Progenitor cell of endocrine pancreas (in vitro differentiated cells): ENCODE data around the gene UBE3C. TPM values are rescaled to one million over a fixed set of nuclear protein-coding genes. Genes with fewer than 3 reads are reported as not detected.

Experiments
- DNase-seq: peaks from one replicate; pipeline ENCODE4 v3.0.0; 2021; ENCODE audit warnings: low spot score; ENCODE audit not compliant: unreplicated experiment
- H3K27ac Mint-ChIP-seq: 2 replicates; pipeline ENCODE4 v1.8.0; 2021; ENCODE audit warnings: mild to moderate bottlenecking, moderate library complexity, mixed read lengths
- H3K27me3 Mint-ChIP-seq: 2 replicates; pipeline ENCODE4 v1.8.0; 2021; ENCODE audit warnings: mixed read lengths
- H3K36me3 Mint-ChIP-seq: 2 replicates; pipeline ENCODE4 v1.8.0; 2022; ENCODE audit warnings: mixed read lengths; ENCODE audit not compliant: insufficient read depth
- H3K4me1 Mint-ChIP-seq: 2 replicates; pipeline ENCODE4 v1.8.0; 2021; ENCODE audit warnings: low read depth, mixed read lengths
- H3K4me3 Mint-ChIP-seq: 2 replicates; pipeline ENCODE4 v1.8.0; 2021; ENCODE audit warnings: low read depth, mild to moderate bottlenecking, moderate library complexity, mixed read lengths
- H3K9me3 Mint-ChIP-seq: 2 replicates; pipeline ENCODE4 v1.8.0; 2021; ENCODE audit warnings: low read depth, mixed read lengths
- CTCF ChIP-seq: fragments of 200-600 bp; sonication (generic); IDR thresholded peaks from one replicate; pipeline ENCODE4 v1.5.0; 2021; ENCODE audit warnings: antibody characterized with exemption, mild to moderate bottlenecking; ENCODE audit not compliant: unreplicated experiment
- total RNA-seq: library from RNA; stranded (reverse); gene quantifications from 2 replicates; pipeline ENCODE4 v1.2.1, GENCODE V29; 2021

UBE3C gene
- total RNA-seq, 1 donor from 2014 or later = 62.5 TPM

- H3K4me1 Mint-ChIP-seq = no peaks in the 10 kb centered on the region
- no peak for DNase-seq
- no peak overlapping the region for H3K4me3 Mint-ChIP-seq
- no peak overlapping the region for H3K27ac Mint-ChIP-seq
- H3K9me3 Mint-ChIP-seq = no peaks in the 10 kb centered on the region
- TF ChIP-seq CTCF = no peak
- no peaks in the 10 kb centered on the region for H3K36me3 Mint-ChIP-seq
- no peaks in the 10 kb centered on the region for H3K27me3 Mint-ChIP-seq
These were observed 140.3 kb downstream of the UBE3C start for GRCh38 chr7:157278791-157279724.

DNA sequence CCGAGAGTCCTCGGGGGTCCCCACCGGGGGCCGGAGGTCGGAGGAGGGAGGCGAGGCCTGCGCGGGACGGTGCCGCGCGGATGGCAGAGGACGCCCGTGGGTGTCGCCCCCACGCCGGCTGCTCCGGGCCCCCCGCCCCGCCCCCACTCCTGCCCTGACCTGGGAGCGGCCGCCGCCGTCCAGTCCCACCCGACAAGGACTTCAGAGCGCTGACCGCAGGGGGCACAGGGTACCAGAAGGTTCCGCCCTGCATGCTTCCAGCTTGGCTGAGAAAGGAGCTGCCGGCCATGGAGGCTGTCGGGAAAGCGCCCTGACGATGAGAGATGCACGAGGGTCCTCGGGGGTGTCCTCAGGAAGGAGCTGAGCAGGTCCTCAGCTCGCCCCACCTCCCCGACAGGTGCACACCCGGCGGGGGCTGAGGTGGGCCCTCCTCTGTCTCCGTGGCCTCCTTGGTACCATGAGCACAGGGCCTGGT, 141.1 kb downstream of the UBE3C start:
- no peaks in the 10 kb centered on the region for H3K36me3 Mint-ChIP-seq

GRCh38 chr7:157280216-157280841, 141.6 kb downstream of the UBE3C start:
- H3K4me3 Mint-ChIP-seq = no peak overlapping the region
- no peak for TF ChIP-seq CTCF
- DNase-seq = no peak

More for the DNA sequence above, 141.1 kb downstream of the UBE3C start:
- no peaks in the 10 kb centered on the region for H3K4me1 Mint-ChIP-seq
- DNase-seq = no peak
- H3K9me3 Mint-ChIP-seq = no peaks in the 10 kb centered on the region
- no peak overlapping the region for H3K27ac Mint-ChIP-seq
- no peaks in the 10 kb centered on the region for H3K27me3 Mint-ChIP-seq
- no peak overlapping the region for H3K4me3 Mint-ChIP-seq
- TF ChIP-seq CTCF = no peak

DNA sequence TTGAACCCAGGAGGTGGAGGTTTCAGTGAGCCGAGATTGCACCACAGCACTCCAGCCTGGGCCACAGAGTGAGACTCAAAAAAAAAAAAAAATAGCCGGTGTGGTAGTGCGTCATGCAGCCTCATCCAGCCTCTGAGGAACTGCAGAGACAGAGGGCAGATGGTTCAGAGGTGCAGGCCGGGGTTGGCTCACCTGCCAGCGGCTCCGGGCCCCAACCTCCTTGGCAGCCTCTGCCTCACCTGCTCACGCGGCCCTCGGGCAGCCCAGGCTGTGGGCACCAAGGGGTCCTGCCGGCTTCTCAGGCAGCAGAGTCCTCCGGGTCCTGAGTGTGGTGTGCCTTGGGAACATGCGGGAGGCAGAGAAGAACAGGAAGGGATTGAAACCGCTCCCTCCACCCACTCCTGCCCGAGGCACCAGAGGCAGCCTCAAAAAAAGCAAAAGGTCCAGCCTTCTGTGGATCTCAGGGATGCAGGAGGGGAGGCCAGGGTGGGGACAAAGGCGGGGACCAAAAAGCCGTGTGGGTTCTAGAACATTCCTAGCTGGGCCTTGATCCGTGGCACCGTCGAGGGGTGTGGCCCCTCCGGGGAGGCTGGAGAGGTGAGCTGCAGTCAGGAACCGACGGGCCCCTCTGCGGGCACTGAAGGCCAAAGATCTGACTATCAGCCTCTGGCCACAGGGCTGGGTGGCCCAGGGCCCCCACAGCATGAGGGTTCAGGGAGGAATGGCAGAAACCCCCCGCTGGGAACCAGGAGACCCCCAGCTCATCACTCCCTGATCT, 142.7 kb downstream of the UBE3C start:
- H3K27ac Mint-ChIP-seq = no peak overlapping the region
- H3K27me3 Mint-ChIP-seq = no peaks in the 10 kb centered on the region
- H3K4me3 Mint-ChIP-seq = no peak overlapping the region
- no peaks in the 10 kb centered on the region for H3K9me3 Mint-ChIP-seq
- H3K36me3 Mint-ChIP-seq = no peaks in the 10 kb centered on the region
- H3K4me1 Mint-ChIP-seq = peaks cover 3% of the 10 kb centered on the region
- no peak for DNase-seq
- TF ChIP-seq CTCF = no peak

More at GRCh38 chr7:157280216-157280841, 141.6 kb downstream of the UBE3C start:
- Mint-ChIP-seq H3K4me1 (no peaks in the 10 kb centered on the region), H3K9me3 (no peaks in the 10 kb centered on the region), H3K36me3 (no peaks in the 10 kb centered on the region), H3K27ac (no peak overlapping the region), H3K27me3 (no peaks in the 10 kb centered on the region)

DNA sequence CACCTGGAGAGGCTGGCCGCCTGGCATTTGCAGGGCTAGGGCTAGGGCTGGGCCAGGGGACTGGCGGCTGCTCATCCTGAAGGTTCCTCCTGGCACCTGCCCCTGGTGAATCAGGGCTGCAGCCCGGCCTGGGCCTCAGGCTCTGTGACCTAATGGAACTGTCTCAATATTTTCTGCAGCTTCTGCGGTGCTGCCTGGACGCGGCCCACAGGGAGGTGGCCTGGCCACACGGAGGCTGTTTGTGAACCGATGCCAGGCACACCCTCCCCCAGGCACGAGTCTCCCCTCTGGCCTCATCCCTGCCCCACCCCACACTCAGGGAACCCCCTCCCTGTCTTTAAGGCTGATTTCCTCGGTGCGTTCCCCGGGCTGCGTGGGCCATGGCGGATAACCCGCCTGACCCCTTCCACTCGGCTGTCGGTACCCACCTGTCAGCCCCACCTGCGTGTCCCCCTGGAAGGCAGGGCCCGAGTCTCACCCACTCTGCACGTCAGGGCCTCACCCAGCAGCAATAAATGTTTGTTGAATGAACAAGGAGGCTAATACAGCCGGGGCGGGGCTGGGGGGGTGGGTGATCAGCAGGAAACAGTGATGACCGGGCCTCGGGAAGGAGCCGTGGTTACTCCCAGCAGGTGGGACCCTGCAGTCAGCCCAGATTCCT, 143.5 kb downstream of the UBE3C start:
- no peaks in the 10 kb centered on the region for H3K36me3 Mint-ChIP-seq
- no peak overlapping the region for H3K27ac Mint-ChIP-seq
- no peak for TF ChIP-seq CTCF
- H3K4me3 Mint-ChIP-seq = no peak overlapping the region
- H3K4me1 Mint-ChIP-seq = peaks cover 3% of the 10 kb centered on the region
- DNase-seq = no peak
- H3K27me3 Mint-ChIP-seq = no peaks in the 10 kb centered on the region
- H3K9me3 Mint-ChIP-seq = no peaks in the 10 kb centered on the region
